ENCODE measurements around the gene NFE2L1. TPM values are rescaled to one million over a fixed set of nuclear protein-coding genes. Genes with fewer than 3 reads are reported as not detected.

NFE2L1 gene
- total RNA-seq, 5 donors from 2014 or later (not counting 1 experiment from before 2014, with no cell fraction given), result 30.3 to 61.6 (median 43.9) TPM

GRCh38 chr17:48011405-48012150, 36.6 kb upstream of the NFE2L1 start:
- Mint-ChIP-seq H3K4me3 (peak overlapping the region; percentile 59 to 78 (median 77)), H3K27ac (no peak overlapping the region), H3K4me1 (peaks cover 12 to 18% (median 16%) of the 10 kb centered on the region in 3 donors), H3K9me3 (no peaks in the 10 kb centered on the region), H3K27me3 (peaks cover 45 to 64% of the 10 kb centered on the region in 2 donors), H3K36me3 (no peaks in the 10 kb centered on the region)
- Histone ChIP-seq H3K9me3 (no peaks in the 10 kb centered on the region), H3K4me1 (ENCODE audit: control insufficient read depth in 1 of 2, extremely low read depth in 1 of 2, insufficient read depth in 2 of 2, low read length in 2 of 2) (peaks cover 6 to 14% of the 10 kb centered on the region in 2 experiments), H3K27ac (ENCODE audit: low read length) (no peak overlapping the region), H3K4me3 (ENCODE audit: control insufficient read depth in 1 of 2, extremely low read depth in 1 of 2, low read length in 1 of 2) (peak overlapping the region; percentile 21 to 62), H3K27me3 (replicated peaks in 1 of 2; ENCODE audit: control insufficient read depth in 2 of 2, extremely low read depth in 1 of 2, insufficient read depth in 2 of 2, low read length in 1 of 2) (peaks cover 0 to 64% of the 10 kb centered on the region in 2 experiments), H3K36me3 (ENCODE audit: control insufficient read depth in 2 of 2, extremely low read depth in 1 of 2, insufficient read depth in 1 of 2, low read length in 1 of 2) (no peaks in the 10 kb centered on the region)
- ChIA-PET POLR2A (interaction anchor here in 1 of 2 donors (0.6 kb wide), 1 partner anchor 530 kb away, joined by 3 read pairs; no protein-coding TSS in a partner anchor), CTCF (interaction anchor here (0.7 to 1.7 kb wide), 4 partner anchors 35 to 40 kb away, joined by 3 to 4 read pairs (median 4); partner anchors contain the start of genes CDK5RAP3 (in 1 of the 2) and NFE2L1 (in 1 of the 2))
- ATAC-seq (replicated peaks in 1 of 4) (peak; percentile 58 to 74 (median 70)), DNase-seq (peak in 20 of 35 experiments; percentile 6 to 62 (median 30))
- WGBS (ENCODE audit: insufficient coverage), result 6% methylated on average over 8 of the region's 23 CpGs

DNA sequence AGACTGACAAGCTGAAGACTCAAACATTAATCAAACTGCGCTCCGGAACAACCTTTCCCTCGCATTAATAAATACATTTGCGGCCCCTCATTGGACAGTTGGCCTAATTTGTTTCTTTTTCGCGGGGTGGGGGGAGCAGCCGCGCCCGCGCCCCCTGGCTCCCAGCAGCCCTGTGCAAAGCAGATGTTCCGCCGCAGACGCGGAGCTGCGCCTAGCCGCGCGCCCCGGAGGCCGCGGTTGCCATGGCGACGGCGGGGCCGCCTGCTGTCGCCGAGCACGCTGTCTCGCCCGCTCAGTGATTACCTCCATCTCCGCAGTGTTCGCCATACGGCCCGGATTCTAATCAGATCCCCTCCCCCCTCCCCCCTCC, 36.0 kb upstream of the NFE2L1 start:
- DNase-seq, result peak; percentile 18 to 84 (median 52)
- H3K4me1 Mint-ChIP-seq, result peaks cover 12 to 18% (median 16%) of the 10 kb centered on the region in 3 donors
- peaks cover 42 to 60% of the 10 kb centered on the region in 2 donors for H3K27me3 Mint-ChIP-seq
- peak overlapping the region; percentile 59 to 78 (median 77) for H3K4me3 Mint-ChIP-seq
- Histone ChIP-seq H3K27ac (ENCODE audit: low read length) (no peak overlapping the region), H3K4me3 (ENCODE audit: control insufficient read depth in 1 of 2, extremely low read depth in 1 of 2, low read length in 1 of 2) (peak overlapping the region; percentile 21 to 62), H3K36me3 (ENCODE audit: control insufficient read depth in 2 of 2, extremely low read depth in 1 of 2, insufficient read depth in 1 of 2, low read length in 1 of 2) (no peaks in the 10 kb centered on the region), H3K4me1 (ENCODE audit: control insufficient read depth in 1 of 2, extremely low read depth in 1 of 2, insufficient read depth in 2 of 2, low read length in 2 of 2) (peaks cover 6 to 14% of the 10 kb centered on the region in 2 experiments), H3K9me3 (no peaks in the 10 kb centered on the region), H3K27me3 (replicated peaks in 1 of 2; ENCODE audit: control insufficient read depth in 2 of 2, extremely low read depth in 1 of 2, insufficient read depth in 2 of 2, low read length in 1 of 2) (peaks cover 0 to 64% of the 10 kb centered on the region in 2 experiments)
- no peaks in the 10 kb centered on the region for H3K36me3 Mint-ChIP-seq
- no peak overlapping the region for H3K27ac Mint-ChIP-seq
- ChIA-PET CTCF (interaction anchor here in 1 of 2 donors (0.5 to 1.7 kb wide), 4 partner anchors 35 to 55 kb away, joined by 3 to 4 read pairs (median 4); partner anchors contain the start of genes CDK5RAP3 and NFE2L1), POLR2A (interaction anchor here in 1 of 2 donors (0.6 kb wide), 1 partner anchor 529 kb away, joined by 3 read pairs; no protein-coding TSS in a partner anchor)
- H3K9me3 Mint-ChIP-seq, result no peaks in the 10 kb centered on the region
- WGBS (ENCODE audit: insufficient coverage), result 2% methylated on average over 21 of the region's 34 CpGs
- ATAC-seq (replicated peaks in 1 of 4), result peak; percentile 80 to 92 (median 87)

- Histone ChIP-seq H3K4me1 (ENCODE audit: control insufficient read depth in 1 of 2, extremely low read depth in 1 of 2, insufficient read depth in 2 of 2, low read length in 2 of 2) (peaks cover 6 to 15% of the 10 kb centered on the region in 2 experiments), H3K9me3 (no peaks in the 10 kb centered on the region), H3K27ac (ENCODE audit: low read length) (no peak overlapping the region), H3K36me3 (ENCODE audit: control insufficient read depth in 2 of 2, extremely low read depth in 1 of 2, insufficient read depth in 1 of 2, low read length in 1 of 2) (no peaks in the 10 kb centered on the region), H3K27me3 (replicated peaks in 1 of 2; ENCODE audit: control insufficient read depth in 2 of 2, extremely low read depth in 1 of 2, insufficient read depth in 2 of 2, low read length in 1 of 2) (peaks cover 0 to 60% of the 10 kb centered on the region in 2 experiments), H3K4me3 (ENCODE audit: control insufficient read depth in 1 of 2, extremely low read depth in 1 of 2, low read length in 1 of 2) (no peak overlapping the region)
- Mint-ChIP-seq H3K9me3 (no peaks in the 10 kb centered on the region), H3K4me3 (peak overlapping the region; percentile 59 to 77 (median 59)), H3K4me1 (peaks cover 15 to 19% (median 18%) of the 10 kb centered on the region in 3 donors), H3K27me3 (peaks cover 38 to 55% of the 10 kb centered on the region in 2 donors), H3K36me3 (no peaks in the 10 kb centered on the region), H3K27ac (no peak overlapping the region)
- POLR2A ChIA-PET, result no interaction called here
- CTCF ChIA-PET, result interaction anchor here (0.5 to 1.7 kb wide), 5 partner anchors 34 to 104 kb away, joined by 3 to 6 read pairs (median 4); partner anchors contain the start of genes CDK5RAP3 (in 1 of the 2) and NFE2L1 (in 1 of the 2)
- peak in 1 of 4 experiments; percentile 11 for ATAC-seq (replicated peaks in 1 of 4)
- WGBS (ENCODE audit: insufficient coverage), result no CpG with 5 or more reads among the region's 5 CpGs
- no peak for DNase-seq
Measured at GRCh38 chr17:48012654-48013053, 35.5 kb upstream of the NFE2L1 start.

GRCh38 chr17:48013876-48014594, 34.1 kb upstream of the NFE2L1 start:
- Mint-ChIP-seq H3K27me3 (peaks cover 34 to 48% of the 10 kb centered on the region in 2 donors), H3K4me3 (no peak overlapping the region), H3K9me3 (no peaks in the 10 kb centered on the region), H3K36me3 (no peaks in the 10 kb centered on the region), H3K27ac (no peak overlapping the region), H3K4me1 (peaks cover 16 to 21% (median 18%) of the 10 kb centered on the region in 3 donors)
- DNase-seq (no peak), ATAC-seq (replicated peaks in 1 of 4) (no peak)
- POLR2A ChIA-PET, result no interaction called here
- 90% methylated on average over 4 of the region's 6 CpGs for WGBS (ENCODE audit: insufficient coverage)
- Histone ChIP-seq H3K4me1 (ENCODE audit: control insufficient read depth in 1 of 2, extremely low read depth in 1 of 2, insufficient read depth in 2 of 2, low read length in 2 of 2) (peaks cover 6 to 16% of the 10 kb centered on the region in 2 experiments), H3K9me3 (no peaks in the 10 kb centered on the region), H3K36me3 (ENCODE audit: control insufficient read depth in 2 of 2, extremely low read depth in 1 of 2, insufficient read depth in 1 of 2, low read length in 1 of 2) (no peaks in the 10 kb centered on the region), H3K27ac (ENCODE audit: low read length) (no peak overlapping the region), H3K4me3 (ENCODE audit: control insufficient read depth in 1 of 2, extremely low read depth in 1 of 2, low read length in 1 of 2) (no peak overlapping the region), H3K27me3 (replicated peaks in 1 of 2; ENCODE audit: control insufficient read depth in 2 of 2, extremely low read depth in 1 of 2, insufficient read depth in 2 of 2, low read length in 1 of 2) (peaks cover 0 to 61% of the 10 kb centered on the region in 2 experiments)
- CTCF ChIA-PET, result interaction anchor here in 1 of 2 donors (1.0 kb wide), 1 partner anchor 43 kb away, joined by 3 read pairs; the partner anchor contains the start of gene CDK5RAP3

DNA sequence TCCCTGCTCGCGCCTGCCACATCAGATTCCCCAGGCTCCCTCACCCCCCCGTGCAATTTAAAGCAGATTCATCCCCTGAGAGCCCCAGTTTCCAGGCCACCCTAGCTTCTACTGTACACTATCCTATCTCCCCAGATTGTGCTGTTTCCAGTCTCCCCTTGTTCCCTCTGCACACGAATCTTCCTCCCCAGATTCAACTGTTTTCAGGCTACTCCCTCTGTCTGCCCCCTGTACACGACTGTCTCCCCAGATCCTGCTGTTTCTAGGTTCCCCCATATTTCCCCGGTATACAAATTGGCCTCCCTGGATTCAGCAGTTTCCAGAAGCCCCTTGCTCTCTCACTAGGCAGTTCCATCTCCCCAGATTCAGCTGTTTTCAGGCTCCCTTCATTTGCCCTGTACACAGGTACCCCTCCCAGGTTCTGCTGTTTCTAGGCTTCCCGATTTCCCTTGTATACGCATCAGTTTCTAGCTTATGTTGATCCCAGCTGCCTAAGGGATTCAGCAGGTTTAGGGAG, 33.5 kb upstream of the NFE2L1 start:
- H3K27ac Mint-ChIP-seq, result no peak overlapping the region
- no peak for DNase-seq
- ChIA-PET POLR2A (no interaction called here), CTCF (no interaction called here)
- Histone ChIP-seq H3K27me3 (replicated peaks in 1 of 2; ENCODE audit: control insufficient read depth in 2 of 2, extremely low read depth in 1 of 2, insufficient read depth in 2 of 2, low read length in 1 of 2) (peaks cover 0 to 57% of the 10 kb centered on the region in 2 experiments), H3K4me1 (ENCODE audit: control insufficient read depth in 1 of 2, extremely low read depth in 1 of 2, insufficient read depth in 2 of 2, low read length in 2 of 2) (peaks cover 6 to 16% of the 10 kb centered on the region in 2 experiments), H3K36me3 (ENCODE audit: control insufficient read depth in 2 of 2, extremely low read depth in 1 of 2, insufficient read depth in 1 of 2, low read length in 1 of 2) (no peaks in the 10 kb centered on the region), H3K9me3 (no peaks in the 10 kb centered on the region), H3K4me3 (ENCODE audit: control insufficient read depth in 1 of 2, extremely low read depth in 1 of 2, low read length in 1 of 2) (no peak overlapping the region), H3K27ac (ENCODE audit: low read length) (no peak overlapping the region)
- no peak for ATAC-seq (replicated peaks in 1 of 4)
- peaks cover 34 to 45% of the 10 kb centered on the region in 2 donors for H3K27me3 Mint-ChIP-seq
- peak overlapping the region in 1 of 3 donors; percentile 6 for H3K4me3 Mint-ChIP-seq
- H3K9me3 Mint-ChIP-seq, result no peaks in the 10 kb centered on the region
- WGBS (ENCODE audit: insufficient coverage), result 65% methylated on average over 6 of the region's 8 CpGs
- no peaks in the 10 kb centered on the region for H3K36me3 Mint-ChIP-seq
- peaks cover 16 to 21% (median 18%) of the 10 kb centered on the region in 3 donors for H3K4me1 Mint-ChIP-seq

GRCh38 chr17:48016112-48016511, 32.0 kb upstream of the NFE2L1 start:
- ATAC-seq (replicated peaks in 1 of 4), result no peak
- DNase-seq, result no peak
- Histone ChIP-seq H3K27me3 (replicated peaks in 1 of 2; ENCODE audit: control insufficient read depth in 2 of 2, extremely low read depth in 1 of 2, insufficient read depth in 2 of 2, low read length in 1 of 2) (peaks cover 0 to 54% of the 10 kb centered on the region in 2 experiments), H3K27ac (ENCODE audit: low read length) (no peak overlapping the region), H3K4me1 (ENCODE audit: control insufficient read depth in 1 of 2, extremely low read depth in 1 of 2, insufficient read depth in 2 of 2, low read length in 2 of 2) (peaks cover 6 to 16% of the 10 kb centered on the region in 2 experiments), H3K4me3 (ENCODE audit: control insufficient read depth in 1 of 2, extremely low read depth in 1 of 2, low read length in 1 of 2) (no peak overlapping the region), H3K9me3 (no peaks in the 10 kb centered on the region), H3K36me3 (ENCODE audit: control insufficient read depth in 2 of 2, extremely low read depth in 1 of 2, insufficient read depth in 1 of 2, low read length in 1 of 2) (no peaks in the 10 kb centered on the region)
- CTCF ChIA-PET, result no interaction called here
- Mint-ChIP-seq H3K27me3 (peaks cover 34 to 37% of the 10 kb centered on the region in 2 donors), H3K4me3 (no peak overlapping the region), H3K9me3 (no peaks in the 10 kb centered on the region), H3K27ac (no peak overlapping the region), H3K4me1 (peaks cover 16 to 21% (median 16%) of the 10 kb centered on the region in 3 donors), H3K36me3 (no peaks in the 10 kb centered on the region)
- POLR2A ChIA-PET, result no interaction called here
- 67% methylated on average over 2 of the region's 2 CpGs for WGBS (ENCODE audit: insufficient coverage)

Measured in T-cell (primary cell).